Thyroid gland (tissue), 4 donors: ENCODE measurements around the gene MAST3.

Experiments used
- CTCF ChIP-seq, 6 experiments: fragments of 200-600 bp in 3 of 6; fragments of 450-650 bp in 3 of 6; sonication (generic) in 3 of 6; IDR thresholded peaks; one replicate each; pipeline ENCODE4 v1.5.1; 2016 to 2019; ENCODE audit warnings: antibody characterized with exemption in 6 of 6, mild to moderate bottlenecking in 2 of 6, inconsistent platforms in 1 of 6, moderate library complexity in 1 of 6
- POLR2A ChIP-seq, 2 donors: fragments of 450-650 bp; IDR thresholded peaks; one replicate each; pipeline ENCODE4 v1.6.1; 2017; ENCODE audit warnings: antibody characterized with exemption in 2 of 2, mild to moderate bottlenecking in 2 of 2, moderate library complexity in 1 of 2

GRCh38 chr19:18197941-18198340 lies 100.4 kb downstream of the MAST3 start:
- no peak for TF ChIP-seq CTCF (IDR thresholded peaks at IDR 0.05)
- no peak for TF ChIP-seq POLR2A (IDR thresholded peaks at IDR 0.05)
